ENCODE data around the gene CCL26.
A peak's percentile ranks its signal among the peaks of the same experiment; 100 is the strongest.
"Not testable (repeated sequence)": the region's sequence is repeated elsewhere in the genome, so short reads cannot be mapped to it uniquely, and the experiment has no call there.

CCL26 gene

GRCh38 chr7:75738975-75739795 lies 32.8 kb downstream of the CCL26 start:
- DNase-seq (ENCODE audit: low read depth in 2 of 2): peak; percentile 98 to 99

GRCh38 chr7:75738604-75738974 lies 33.4 kb downstream of the CCL26 start, which contains the start of gene HIP1:
HIP1 (minus strand) TSS chr7:75738941; CDS start chr7:75738920, 21 bp downstream.
- no peak for DNase-seq (ENCODE audit: low read depth in 2 of 2)

GRCh38 chr7:75737856-75738603 lies 34.0 kb downstream of the CCL26 start:
- DNase-seq (ENCODE audit: low read depth in 2 of 2): no peak

- DNase-seq (ENCODE audit: low read depth in 2 of 2): no peak
Observed at GRCh38 chr7:75735581-75736350, 36.2 kb downstream of the CCL26 start.

- DNase-seq (ENCODE audit: low read depth in 2 of 2): no peak
Observed at GRCh38 chr7:75734586-75735458, 37.2 kb downstream of the CCL26 start.

- no peak for DNase-seq (ENCODE audit: low read depth in 2 of 2)
Observed at GRCh38 chr7:75732764-75733630, 39.0 kb downstream of the CCL26 start.

GRCh38 chr7:75732016-75732521 lies 39.9 kb downstream of the CCL26 start:
- no peak for DNase-seq (ENCODE audit: low read depth in 2 of 2)

- DNase-seq (ENCODE audit: low read depth in 2 of 2): no peak
Observed at GRCh38 chr7:75729851-75730274, 42.1 kb downstream of the CCL26 start.

GRCh38 chr7:75727881-75728593 lies 44.0 kb downstream of the CCL26 start:
- DNase-seq (ENCODE audit: low read depth in 2 of 2): no peak

GRCh38 chr7:75727351-75727750 lies 44.7 kb downstream of the CCL26 start:
- DNase-seq (ENCODE audit: low read depth in 2 of 2): not testable (repeated sequence)

- DNase-seq (ENCODE audit: low read depth in 2 of 2): no peak
Observed at GRCh38 chr7:75725306-75725705, 46.7 kb downstream of the CCL26 start.

GRCh38 chr7:75723444-75723843 lies 48.6 kb downstream of the CCL26 start:
- no peak for DNase-seq (ENCODE audit: low read depth in 2 of 2)

- DNase-seq (ENCODE audit: low read depth in 2 of 2): no peak
Observed at GRCh38 chr7:75722373-75722772, 49.6 kb downstream of the CCL26 start.

- not testable (repeated sequence) for DNase-seq (ENCODE audit: low read depth in 2 of 2)
Observed at GRCh38 chr7:75721922-75722321, 50.1 kb downstream of the CCL26 start.

- DNase-seq (ENCODE audit: low read depth in 2 of 2): no peak
Observed at GRCh38 chr7:75721426-75721825, 50.6 kb downstream of the CCL26 start.

GRCh38 chr7:75719626-75720025 lies 52.4 kb downstream of the CCL26 start:
- DNase-seq (ENCODE audit: low read depth in 2 of 2): no peak

Measured in activated CD8-positive, alpha-beta memory T cell treated with anti-CD3 and anti-CD28 coated beads for 4 hours (primary cell).